ENCODE data around the gene WDR62.

WDR62 gene

DNA sequence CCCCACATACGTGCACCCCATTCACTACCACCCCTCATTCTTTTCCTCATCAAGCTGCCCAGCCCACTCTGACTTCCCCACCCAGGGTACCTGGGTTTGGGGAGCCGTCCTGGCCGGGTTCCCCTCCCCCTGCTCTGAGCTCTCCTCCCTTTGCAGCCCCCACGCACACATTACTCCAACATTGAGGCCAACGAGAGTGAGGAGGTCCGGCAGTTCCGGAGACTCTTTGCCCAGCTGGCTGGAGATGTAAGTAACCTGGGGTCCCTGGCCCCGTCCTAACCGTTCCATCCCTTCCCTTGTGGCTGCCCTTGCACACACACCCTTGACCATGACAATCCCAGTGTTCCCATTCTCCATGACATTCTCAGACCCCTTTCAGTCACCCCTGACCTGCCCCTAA lies 87.8 kb downstream of the WDR62 start:
- no peak for DNase-seq

DNA sequence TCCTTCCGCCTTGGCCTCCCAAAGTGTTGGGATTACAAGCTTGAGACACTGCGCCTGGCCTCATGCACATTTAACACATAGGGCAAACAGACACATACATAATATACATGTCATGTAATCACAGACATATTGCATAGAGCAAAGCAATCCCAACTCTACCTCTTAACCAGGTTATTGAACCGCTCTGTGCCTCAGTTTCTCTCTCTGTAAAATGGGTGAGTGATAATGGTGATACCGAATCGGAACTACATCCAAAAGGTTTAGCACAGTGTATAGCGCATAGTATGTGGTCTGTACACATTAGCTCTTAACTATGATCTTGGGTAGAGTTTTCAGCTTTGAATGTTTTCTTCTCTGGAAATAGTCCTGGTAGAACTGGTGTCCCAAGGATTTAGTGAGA lies 89.9 kb downstream of the WDR62 start:
- DNase-seq = no peak

GRCh38 chr19:36149673-36150406 lies 95.1 kb downstream of the WDR62 start:
- no peak for DNase-seq

GRCh38 chr19:36150586-36150985 lies 95.9 kb downstream of the WDR62 start:
- DNase-seq = no peak

- no peak for DNase-seq
Observed at GRCh38 chr19:36151144-36152018, 96.7 kb downstream of the WDR62 start.

DNA sequence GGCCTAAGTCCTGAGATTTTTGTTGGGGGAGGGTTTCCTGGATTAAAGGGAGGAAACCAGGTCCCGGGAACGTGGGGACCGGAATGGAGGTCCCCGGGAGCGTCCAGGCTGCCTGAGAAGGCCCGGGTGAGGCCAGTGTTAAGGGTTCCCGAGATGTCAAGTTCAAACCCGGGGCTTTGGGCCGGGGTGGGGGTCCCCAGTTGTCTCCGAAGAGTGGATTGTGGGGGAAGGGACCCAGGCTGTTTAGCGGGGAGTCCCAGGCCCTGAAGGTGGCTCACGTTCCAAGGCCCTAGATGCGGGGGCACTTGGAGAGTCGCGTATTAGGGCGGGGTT lies 97.3 kb downstream of the WDR62 start:
- peak; percentile 36 for DNase-seq

GRCh38 chr19:36152352-36153091 lies 97.8 kb downstream of the WDR62 start, which contains the start of gene COX7A1:
COX7A1 (minus strand) TSS chr19:36152447; CDS start chr19:36152407, 40 bp downstream.
- peak; percentile 33 for DNase-seq

DNA sequence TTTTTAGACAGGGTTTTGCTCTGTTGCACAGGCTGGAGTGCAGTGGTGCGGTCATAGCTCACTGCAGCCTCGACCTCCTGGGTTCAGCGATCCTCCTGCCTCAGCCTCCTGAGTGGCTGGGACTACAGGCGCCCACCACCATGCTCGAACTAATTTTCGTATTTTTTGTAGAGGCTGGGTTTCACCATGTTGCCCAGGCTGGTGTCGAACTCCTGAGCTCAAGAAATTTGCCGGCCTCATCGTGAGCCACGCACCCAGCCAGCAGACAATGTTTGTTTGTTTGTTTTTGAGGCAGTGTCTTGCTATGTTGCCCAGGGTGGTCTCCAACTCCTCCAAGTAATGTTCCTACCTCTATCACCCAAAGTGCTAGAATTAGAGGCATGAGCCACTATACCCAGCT lies 98.4 kb downstream of the WDR62 start:
- DNase-seq = no peak

All from retina (tissue), 1 donor.